Retinal pigment epithelial cell (primary cell): ENCODE measurements around the gene NKAIN4.

ENCODE experiments used
- DNase-seq: peaks from one replicate; pipeline ENCODE4 v3.0.0-alpha.2; 2010; ENCODE audit warnings: low read depth
- H3K4me3 ChIP-seq: 2 replicates; pipeline ENCODE4 v1.5.1; 2011; ENCODE audit warnings: mild to moderate bottlenecking, low read length, control low read depth, moderate library complexity
- CTCF ChIP-seq: conservative IDR thresholded peaks from 2 replicates; pipeline ENCODE4 v1.5.1; 2011; ENCODE audit warnings: low read depth, low read length, control low read depth, inconsistent platforms

NKAIN4 gene

GRCh38 chr20:63241272-63241671 is 13.0 kb downstream of the NKAIN4 start:
- no peak overlapping the region for H3K4me3 ChIP-seq
- no peak for DNase-seq
- no peak for TF ChIP-seq CTCF

GRCh38 chr20:63240004-63240403 is 14.3 kb downstream of the NKAIN4 start:
- no peak overlapping the region for H3K4me3 ChIP-seq
- no peak for DNase-seq
- TF ChIP-seq CTCF: no peak

- no peak overlapping the region for H3K4me3 ChIP-seq
- DNase-seq: no peak
- TF ChIP-seq CTCF: no peak
Measured at GRCh38 chr20:63239431-63239830, 14.8 kb downstream of the NKAIN4 start.

- TF ChIP-seq CTCF: no peak
- no peak for DNase-seq
- H3K4me3 ChIP-seq: no peak overlapping the region
Measured at GRCh38 chr20:63238514-63239125, 15.6 kb downstream of the NKAIN4 start.

GRCh38 chr20:63238031-63238430 is 16.2 kb downstream of the NKAIN4 start:
- H3K4me3 ChIP-seq: peak overlapping the region; percentile 4
- TF ChIP-seq CTCF: no peak
- DNase-seq: no peak

- no peak for DNase-seq
- no peak for TF ChIP-seq CTCF
- H3K4me3 ChIP-seq: peak overlapping the region; percentile 21
Measured at GRCh38 chr20:63236116-63236837, 18.0 kb downstream of the NKAIN4 start.
